Measurements from ENCODE around the gene PDE3A. TPM values are rescaled to one million over a fixed set of nuclear protein-coding genes. Genes with fewer than 3 reads are reported as not detected.
"Not testable (repeated sequence)": the region's sequence is repeated elsewhere in the genome, so short reads cannot be mapped to it uniquely, and the experiment has no call there.

PDE3A gene
- total RNA-seq, 2 donors from 2014 or later = 46.9 to 113 TPM

DNA sequence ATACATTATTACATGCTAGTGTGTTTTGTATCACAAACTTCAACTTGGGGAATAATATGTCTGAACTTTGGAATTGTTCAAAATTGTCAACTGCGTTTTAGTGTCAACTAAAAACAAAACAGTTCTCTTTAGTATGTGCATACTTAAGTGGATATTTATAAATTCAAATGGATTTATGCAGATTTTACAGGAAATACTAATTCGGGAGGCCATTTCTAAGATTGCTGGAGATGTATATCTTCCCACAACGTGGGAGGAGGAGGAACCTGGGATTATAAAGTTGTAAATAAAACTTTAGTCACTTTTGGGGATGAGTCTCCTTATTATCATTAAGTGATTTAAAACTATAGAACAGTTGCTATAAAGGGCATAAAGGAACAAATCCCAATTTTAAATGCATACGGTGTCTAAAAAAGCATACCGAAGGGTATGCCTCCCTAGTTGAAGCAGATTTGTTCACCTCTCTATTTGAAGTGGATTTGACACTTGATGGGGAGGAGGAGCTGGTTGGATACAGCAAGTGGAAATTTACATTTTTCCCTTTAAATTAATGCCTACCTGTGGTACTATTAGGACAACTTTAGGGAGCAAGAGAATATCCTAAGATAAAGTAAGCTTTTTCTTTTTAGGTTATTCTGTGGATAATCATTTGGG is 2.7 kb downstream of the PDE3A start:
- no peak for DNase-seq
- intact Hi-C loops (cut with DNase I, micrococcal nuclease) = loop anchor here in 1 of 2 donors (10.0 kb wide), 3 partner anchors 156 to 456 kb away; no protein-coding TSS in a partner anchor
- no peak for ATAC-seq

DNA sequence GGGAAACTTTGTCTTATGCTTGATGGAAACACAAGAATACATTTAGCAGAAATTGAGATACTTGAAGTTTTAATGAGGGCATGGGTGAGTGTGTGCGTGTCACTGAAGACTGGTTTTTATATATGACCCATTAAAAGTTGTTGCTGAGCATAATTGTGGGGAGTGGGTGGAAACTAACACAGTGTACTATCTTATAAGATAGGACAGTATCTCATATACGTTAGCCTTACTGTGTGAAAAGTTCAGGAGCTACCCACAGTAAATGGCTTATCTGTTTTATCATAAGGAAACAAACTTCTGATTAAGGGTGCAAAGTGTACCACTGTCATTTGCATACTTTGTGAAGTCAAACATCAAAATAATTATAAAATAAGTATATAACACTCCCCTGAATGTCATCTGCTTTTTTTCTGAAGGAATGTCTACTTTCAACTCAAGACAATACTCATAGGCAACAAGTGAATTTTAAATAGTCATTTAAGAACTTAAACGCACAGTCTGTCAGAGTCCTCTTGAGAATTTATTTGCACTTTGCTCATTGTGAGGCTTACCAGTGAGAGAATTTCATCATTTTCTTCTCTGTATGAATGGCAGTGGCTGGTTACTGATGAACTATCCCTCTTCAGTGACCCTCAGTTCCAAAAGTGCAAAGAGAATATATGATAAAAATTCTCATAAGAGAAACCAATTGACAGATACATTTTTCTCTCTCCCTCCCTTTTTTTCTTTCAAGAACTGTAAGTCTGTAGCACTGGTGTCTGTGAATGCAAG is 4.2 kb downstream of the PDE3A start:
- ATAC-seq (peak; percentile 39), DNase-seq (no peak)
- intact Hi-C loops (cut with DNase I, micrococcal nuclease) = loop anchor here in 1 of 2 donors (10.0 kb wide), 3 partner anchors 158 to 458 kb away; no protein-coding TSS in a partner anchor

DNA sequence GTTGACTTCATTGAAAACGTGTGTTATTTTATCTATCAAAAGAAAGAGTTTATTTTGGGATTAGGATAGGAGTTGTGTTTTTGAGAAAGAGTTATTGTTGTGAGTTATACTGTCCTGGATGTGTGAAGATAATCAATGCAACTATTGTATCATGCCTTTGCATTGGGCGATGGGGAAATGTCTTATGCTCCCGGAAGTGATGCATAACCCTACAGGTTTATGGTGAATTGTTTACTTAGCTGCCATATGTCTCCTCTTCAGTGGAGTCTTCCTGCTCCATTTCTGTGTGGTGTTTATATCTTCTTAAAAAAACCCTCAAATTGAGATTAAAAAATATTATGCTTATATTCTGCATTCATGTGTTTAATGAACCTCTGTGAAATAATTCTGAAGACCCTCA is 6.5 kb downstream of the PDE3A start:
- DNase-seq (no peak), ATAC-seq (peak; percentile 30)
- intact Hi-C loops (cut with DNase I, micrococcal nuclease) = loop anchor here in 1 of 2 donors (10.0 kb wide), 3 partner anchors 160 to 460 kb away; no protein-coding TSS in a partner anchor

DNA sequence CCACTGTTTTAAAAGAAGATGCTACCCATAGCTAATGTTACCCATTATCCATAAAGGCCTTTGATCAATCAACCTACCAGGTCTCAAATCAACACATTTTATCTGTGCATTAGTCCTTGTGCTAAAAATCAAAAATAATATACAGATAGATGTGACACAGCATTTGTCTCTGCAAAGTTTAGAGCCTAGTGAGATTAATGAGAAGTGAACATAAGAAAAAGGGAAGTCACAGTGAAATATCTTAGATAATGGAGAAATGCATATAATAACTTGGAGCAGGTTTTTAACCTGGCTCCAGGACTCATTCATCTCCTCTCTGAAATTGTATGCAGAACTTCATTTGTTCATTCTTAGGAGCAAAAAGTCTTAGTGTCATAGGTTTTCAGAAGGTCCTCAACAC is 7.2 kb downstream of the PDE3A start:
- intact Hi-C loops (cut with DNase I, micrococcal nuclease) = loop anchor here in 1 of 2 donors (10.0 kb wide), 3 partner anchors 161 to 461 kb away; no protein-coding TSS in a partner anchor
- no peak for DNase-seq
- ATAC-seq = no peak

DNA sequence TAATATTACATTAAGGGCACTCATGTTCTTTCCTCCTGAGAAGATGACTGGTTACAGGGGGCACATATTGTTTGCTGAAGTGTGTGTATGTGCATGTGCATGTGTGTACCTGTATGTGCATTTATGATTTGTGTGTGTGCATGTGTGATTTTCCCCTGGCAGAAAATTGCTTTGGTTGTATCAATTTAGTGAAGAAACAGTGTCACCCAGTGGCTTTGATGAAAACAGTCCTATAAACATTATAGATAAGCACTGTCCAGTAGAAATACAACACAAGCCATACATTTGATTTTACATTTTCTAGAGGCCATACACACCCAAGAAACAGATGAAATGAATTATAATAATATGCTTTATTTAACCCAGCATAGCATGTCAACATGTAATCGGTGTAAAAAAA is 8.6 kb downstream of the PDE3A start:
- intact Hi-C loops (cut with DNase I, micrococcal nuclease) = loop anchor here in 1 of 2 donors (10.0 kb wide), 3 partner anchors 162 to 462 kb away; no protein-coding TSS in a partner anchor
- ATAC-seq (no peak), DNase-seq (no peak)

DNA sequence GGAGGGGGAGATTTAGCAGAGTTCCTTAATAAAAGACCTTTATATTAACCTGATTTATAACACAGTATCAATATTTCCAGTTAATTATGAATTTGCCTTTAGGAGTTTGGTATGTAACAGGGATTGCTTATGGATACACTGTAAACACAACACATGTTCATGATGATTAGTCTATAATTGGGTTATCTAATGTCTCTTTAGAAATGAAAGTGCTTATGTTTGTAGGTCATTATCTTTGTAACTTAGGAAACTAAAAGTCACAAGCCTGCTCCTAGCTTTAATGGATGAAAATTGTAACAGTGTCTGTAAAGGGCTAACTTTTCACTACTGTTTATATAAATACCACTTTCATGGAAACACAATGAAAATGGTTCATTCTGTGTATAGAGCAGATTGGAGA is 9.4 kb downstream of the PDE3A start:
- DNase-seq (no peak), ATAC-seq (no peak)
- intact Hi-C loops (cut with DNase I, micrococcal nuclease) = loop anchor here in 1 of 2 donors (10.0 kb wide), 3 partner anchors 163 to 463 kb away; no protein-coding TSS in a partner anchor

DNA sequence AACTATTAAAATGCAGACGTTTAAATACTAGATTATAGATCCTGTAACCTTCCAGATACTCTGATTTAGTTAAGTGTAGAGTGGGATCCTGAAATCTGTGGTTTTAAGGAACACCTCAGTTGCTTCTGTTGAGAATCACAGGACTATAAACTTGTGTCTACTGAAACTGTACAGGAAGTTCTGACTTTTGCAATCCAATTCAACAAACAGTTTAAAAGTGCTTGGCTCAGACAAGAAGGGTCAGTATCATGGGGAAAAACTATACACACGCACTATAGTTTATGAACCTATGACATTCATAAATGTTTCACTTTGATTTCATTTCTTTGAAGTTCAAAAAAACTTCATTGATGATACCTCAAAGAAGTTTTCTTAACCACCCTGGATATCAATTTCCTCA is 13.8 kb downstream of the PDE3A start:
- intact Hi-C loops (cut with DNase I, micrococcal nuclease) = no loop called here
- ATAC-seq (peak; percentile 82), DNase-seq (no peak)

DNA sequence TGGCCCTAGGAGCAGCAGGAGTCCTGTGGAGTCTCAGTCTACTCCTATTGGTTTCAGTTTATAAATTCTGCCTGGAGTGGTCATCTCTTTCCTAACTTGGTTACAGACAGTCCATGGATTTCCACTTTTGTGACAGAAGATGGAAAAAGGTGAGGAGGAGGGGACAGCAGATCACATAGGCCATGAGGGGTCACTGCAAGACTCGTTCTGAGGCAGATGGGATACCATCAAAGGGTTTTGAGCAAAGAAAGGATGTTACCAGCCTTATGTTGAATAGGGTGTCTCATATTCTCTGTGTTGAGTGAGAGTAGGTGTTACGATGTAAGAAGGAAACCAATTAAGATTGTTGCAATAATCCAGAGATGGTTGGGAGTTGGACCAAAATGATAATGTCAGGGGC is 15.3 kb downstream of the PDE3A start:
- intact Hi-C loops (cut with DNase I, micrococcal nuclease) = no loop called here
- ATAC-seq (no peak), DNase-seq (no peak)

DNA sequence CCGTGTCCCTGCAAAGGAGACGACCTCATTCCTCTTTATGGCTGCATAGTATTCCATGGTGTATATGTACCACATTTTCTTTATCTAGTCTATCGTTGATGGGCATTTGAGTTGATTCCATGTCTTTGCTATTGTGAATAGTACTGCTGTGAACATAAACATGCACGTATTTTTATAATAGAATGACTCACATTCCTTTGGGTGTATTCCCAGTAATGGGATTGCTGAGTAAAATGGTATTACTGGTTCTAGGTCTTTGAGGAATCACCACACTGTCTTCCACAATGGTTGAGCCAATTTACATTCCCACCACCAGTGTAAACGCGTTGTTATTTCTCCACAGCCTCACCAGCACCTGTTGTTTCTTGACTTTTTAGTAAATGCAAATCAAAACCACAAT is 16.5 kb downstream of the PDE3A start:
- DNase-seq; ATAC-seq; intact Hi-C loops (cut with DNase I, micrococcal nuclease): not testable (repeated sequence)

DNA sequence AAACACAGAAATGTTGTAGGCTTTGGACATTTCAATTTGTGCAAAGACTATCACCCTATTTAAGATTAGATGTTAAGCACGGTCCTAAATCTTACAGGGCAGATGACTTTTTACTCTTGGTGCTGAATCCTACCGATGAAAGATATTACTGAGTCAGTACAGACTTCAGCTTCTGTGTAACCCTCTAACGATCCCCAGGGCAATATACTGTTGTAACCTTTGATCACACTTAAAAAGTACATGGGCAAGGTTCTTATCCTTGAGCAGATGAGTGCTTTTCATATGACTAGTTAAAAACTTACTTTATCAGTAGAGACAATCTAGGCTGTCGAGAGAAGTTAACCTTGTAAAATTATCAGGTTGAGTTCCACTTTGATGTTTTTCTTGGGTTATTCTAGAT is 22.5 kb downstream of the PDE3A start:
- intact Hi-C loops (cut with DNase I, micrococcal nuclease) = no loop called here
- DNase-seq (no peak), ATAC-seq (peak; percentile 91)

DNA sequence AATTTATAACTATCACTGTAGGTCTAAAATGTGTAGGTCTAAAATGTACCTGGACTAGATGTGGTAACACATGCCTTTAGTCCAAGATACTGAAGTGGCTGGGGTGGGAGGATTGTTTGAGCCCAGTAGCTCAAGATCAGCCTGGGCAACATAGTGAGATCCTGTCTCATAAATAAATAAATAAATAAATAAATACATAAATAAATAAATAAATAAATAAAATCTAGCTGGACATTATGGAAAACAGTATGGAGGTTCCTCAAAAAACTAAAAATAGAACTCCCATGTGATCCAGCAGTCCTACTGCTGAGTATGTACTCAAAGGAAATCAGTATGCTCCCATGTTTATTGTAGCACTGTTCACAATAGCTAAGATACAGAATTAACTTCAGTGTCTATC is 24.0 kb downstream of the PDE3A start:
- ATAC-seq = no peak
- intact Hi-C loops (cut with DNase I, micrococcal nuclease) = no loop called here
- no peak for DNase-seq

DNA sequence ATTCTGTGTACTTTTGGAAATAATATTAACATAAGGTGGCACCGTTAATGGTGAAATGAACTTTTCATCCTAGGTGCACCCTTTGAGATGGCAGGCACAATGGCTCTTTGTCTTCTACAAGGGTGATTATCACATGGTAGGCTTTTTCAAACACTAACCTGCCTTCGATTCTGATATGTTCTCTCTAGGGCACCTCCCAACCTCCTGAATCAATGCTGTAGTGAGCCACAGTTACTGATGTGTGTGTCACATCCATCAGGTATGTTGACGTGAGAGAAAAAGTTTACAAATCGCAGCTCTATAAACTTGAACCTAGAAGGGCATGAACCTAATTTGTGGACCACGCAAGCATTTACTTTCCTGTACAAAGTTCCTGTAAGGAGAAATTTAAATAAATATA is 25.4 kb downstream of the PDE3A start:
- DNase-seq = no peak
- intact Hi-C loops (cut with DNase I, micrococcal nuclease) = no loop called here
- ATAC-seq = peak; percentile 47

DNA sequence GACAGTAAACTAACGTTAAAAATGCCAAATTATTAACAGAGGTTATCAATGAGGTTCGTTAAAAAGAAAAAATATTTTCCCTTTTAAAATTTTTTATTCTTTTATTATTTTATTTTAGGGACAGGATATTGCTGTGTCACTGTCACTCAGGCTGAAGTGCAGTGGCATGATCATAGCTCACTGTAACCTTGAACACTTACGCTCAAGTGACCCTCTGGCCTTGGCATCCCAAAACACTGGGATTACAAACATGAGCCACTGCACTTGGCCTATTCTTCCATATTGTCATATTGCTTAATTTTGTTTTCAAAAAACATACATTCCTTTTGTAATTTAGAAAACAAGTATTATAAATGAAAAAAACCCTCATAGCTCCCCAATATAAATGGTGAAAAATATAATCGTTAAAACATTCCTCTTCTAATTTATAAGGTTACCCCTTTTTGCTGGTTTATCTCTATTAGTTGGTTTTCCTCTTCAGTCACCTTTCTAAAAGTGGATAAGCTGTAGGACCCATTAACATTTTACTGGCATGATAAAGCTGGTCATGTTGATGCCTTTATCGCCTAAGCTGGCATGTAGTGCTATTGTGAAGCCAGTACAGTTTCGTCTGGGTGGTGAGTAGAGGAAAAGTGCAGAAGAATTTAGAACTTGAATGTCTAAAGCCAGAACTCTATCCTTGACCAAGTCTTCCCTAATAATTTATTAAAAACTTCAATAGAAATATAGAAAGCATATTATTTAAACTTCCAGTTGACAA is 27.6 kb downstream of the PDE3A start:
- intact Hi-C loops (cut with DNase I, micrococcal nuclease) = no loop called here
- no peak for DNase-seq
- ATAC-seq = no peak

DNA sequence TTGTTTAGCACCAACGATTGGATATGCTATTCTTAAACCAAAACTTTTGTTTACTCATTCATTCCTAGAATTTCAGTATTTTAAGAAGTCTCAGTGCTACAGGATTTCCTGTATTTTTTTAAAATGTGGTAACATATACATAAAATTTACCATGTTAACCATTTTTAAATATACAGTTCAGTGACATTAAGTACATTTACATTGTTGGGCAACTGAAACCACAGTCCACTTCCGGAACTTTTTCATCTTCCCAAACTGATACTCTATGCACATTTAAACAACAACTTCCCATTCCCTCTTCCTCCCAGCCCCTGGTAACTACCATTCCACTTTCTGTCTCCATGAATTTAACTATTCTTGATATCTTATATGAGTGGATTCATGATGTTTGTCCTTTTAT is 30.3 kb downstream of the PDE3A start:
- ATAC-seq (no peak), DNase-seq (no peak)
- intact Hi-C loops (cut with DNase I, micrococcal nuclease) = no loop called here

DNA sequence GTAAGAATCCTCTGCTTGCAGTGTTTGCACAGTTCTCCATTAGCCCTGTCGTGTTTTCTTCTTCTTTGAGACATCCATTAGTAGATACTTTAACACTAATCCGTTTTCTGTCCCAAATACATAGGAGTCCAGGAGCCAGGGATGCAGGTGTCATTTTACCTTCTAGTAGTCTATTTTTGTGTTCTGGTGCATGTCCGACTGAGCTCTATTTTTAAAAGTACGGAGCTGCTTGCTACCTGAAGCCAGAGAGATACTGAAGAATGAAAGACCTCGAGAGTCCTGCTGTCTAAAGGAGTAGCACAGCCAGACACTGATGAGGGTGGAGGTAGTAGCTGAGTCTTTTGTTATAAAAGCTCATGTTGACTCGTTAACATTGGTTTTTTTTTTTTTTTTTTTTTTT is 31.7 kb downstream of the PDE3A start:
- intact Hi-C loops (cut with DNase I, micrococcal nuclease) = no loop called here
- no peak for ATAC-seq
- DNase-seq = no peak

DNA sequence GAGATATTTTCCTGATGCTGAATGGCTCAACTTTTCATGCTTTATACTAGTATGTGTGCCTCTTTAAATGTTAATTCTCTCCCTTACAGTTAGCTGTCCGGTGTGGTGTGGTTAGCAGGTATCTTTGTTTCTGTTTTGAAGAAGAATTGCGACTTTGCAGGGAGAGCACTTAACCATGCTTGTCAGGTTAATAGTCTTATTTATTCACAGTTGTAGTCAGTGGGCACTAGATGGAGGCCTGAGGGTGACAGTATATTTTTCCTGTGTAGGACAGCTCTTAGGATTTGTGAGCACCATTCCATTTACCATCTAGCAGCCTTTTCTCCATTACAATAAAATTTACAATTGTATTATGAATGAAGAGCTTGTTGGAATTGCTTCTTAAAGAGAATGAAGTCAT is 34.9 kb downstream of the PDE3A start:
- no peak for ATAC-seq
- intact Hi-C loops (cut with DNase I, micrococcal nuclease) = no loop called here
- DNase-seq = no peak

DNA sequence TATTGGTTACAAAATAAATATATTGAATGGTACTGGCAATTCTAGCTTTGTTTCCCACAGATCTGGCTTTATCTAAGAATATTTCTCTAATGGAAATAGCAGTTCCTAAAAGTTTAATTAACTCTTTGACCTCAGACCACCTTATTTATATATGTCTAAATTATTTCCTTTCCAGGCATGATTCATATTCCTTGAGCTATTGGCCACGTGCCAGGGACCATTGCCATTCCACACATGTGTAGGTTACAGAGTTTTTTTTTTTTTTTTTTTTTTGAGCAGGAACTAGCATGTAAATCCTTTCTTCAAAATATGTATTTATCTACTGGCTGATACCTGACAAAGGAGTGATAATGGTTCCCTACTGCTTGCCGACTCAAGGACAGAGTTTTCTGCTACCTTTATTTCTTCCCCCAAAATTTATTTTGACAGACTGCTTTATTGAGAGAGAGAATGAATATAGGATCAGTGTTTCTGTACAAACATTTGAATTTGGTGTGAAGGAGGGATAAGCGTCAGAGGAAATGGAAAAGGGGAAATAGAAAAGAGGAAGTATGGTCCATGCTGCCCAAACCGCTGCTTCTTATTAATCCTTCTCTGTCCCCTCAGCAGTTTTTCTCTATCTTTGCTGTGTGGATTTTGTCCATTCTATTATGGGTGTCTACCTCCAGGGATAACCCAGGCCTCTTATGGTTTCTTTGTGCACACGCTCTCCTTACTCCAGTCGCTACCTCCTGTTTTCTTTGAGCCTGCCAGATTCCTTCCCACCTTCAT is 36.4 kb downstream of the PDE3A start:
- peak in 1 of 2 donors; percentile 45 for DNase-seq
- intact Hi-C loops (cut with DNase I, micrococcal nuclease) = no loop called here
- peak; percentile 34 for ATAC-seq

DNA sequence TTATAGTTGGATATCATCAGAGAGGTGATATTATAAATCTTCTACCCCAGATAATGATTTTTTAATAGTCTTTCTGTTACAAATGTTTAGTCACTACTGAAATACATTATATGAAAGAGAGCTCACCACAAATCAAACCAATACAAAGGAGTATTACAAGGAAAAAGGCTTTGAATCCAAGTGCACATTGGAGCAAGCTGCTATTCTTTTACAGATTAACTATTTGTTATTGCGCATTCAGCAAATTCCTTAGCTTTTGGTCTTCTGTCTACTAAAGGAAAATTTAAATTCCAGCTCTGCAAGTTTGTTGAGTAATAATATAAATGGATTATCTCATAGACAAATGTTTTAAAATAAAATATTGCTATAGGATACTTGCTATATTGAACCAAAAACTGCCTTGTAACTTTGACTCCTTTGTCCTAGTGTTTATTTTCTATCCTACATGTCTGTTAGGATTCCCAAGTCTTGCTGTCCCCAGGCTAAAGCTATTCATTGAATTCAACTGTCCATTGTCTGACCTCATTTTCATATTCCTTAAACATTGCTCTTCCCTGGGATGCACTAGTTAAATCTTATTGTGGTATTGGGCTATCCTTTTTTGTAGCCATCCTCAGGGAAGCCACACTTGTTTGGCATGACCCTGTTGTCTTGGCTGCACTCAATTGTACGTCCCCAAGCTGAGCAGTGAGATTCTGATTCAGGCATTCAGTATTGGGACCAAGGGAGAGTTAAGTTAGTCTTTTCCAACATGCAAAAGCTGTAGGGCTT is 41.5 kb downstream of the PDE3A start:
- intact Hi-C loops (cut with DNase I, micrococcal nuclease) = no loop called here
- ATAC-seq = no peak
- no peak for DNase-seq

All from left colon (tissue), 2 donors.